Uterus (tissue), 4 donors: ENCODE measurements around the gene MSRB1. TPM values are rescaled to one million over a fixed set of nuclear protein-coding genes. Genes with fewer than 3 reads are reported as not detected.

Experiments used
- DNase-seq, 2 donors: peaks; one replicate each; pipeline ENCODE4 v3.0.0-alpha.2; 2019 to 2020
- H3K27ac ChIP-seq, 2 donors: fragments of 200-600 bp; sonication (generic); 1 replicate in 1 of 2; 2 replicates in 1 of 2; pipeline ENCODE4 v1.5.1; 2016 to 2018
- H3K27me3 ChIP-seq, 2 donors: fragments of 200-600 bp; sonication (generic); one replicate each; pipeline ENCODE4 v1.5.1; 2018 to 2019; ENCODE audit warnings: control low read depth in 1 of 2
- H3K36me3 ChIP-seq, 2 donors: fragments of 200-600 bp; sonication (generic); one replicate each; pipeline ENCODE4 v1.5.1; 2019; ENCODE audit warnings: control low read depth in 1 of 2
- H3K4me1 ChIP-seq, 2 donors: fragments of 200-600 bp; sonication (generic); one replicate each; pipeline ENCODE4 v1.5.1; 2018 to 2019; ENCODE audit warnings: control low read depth in 1 of 2
- H3K4me3 ChIP-seq, 2 donors: fragments of 200-600 bp; sonication (generic); 1 replicate in 1 of 2; 2 replicates in 1 of 2; pipeline ENCODE4 v1.5.1; 2018 to 2019; ENCODE audit warnings: mild to moderate bottlenecking in 1 of 2
- H3K9me3 ChIP-seq, 2 donors: fragments of 200-600 bp; sonication (generic); one replicate each; pipeline ENCODE4 v1.5.1; 2019; ENCODE audit warnings: control low read depth in 1 of 2
- CTCF ChIP-seq, 4 experiments: fragments of 200-600 bp in 2 of 4; fragments of 450-650 bp in 2 of 4; sonication (generic) in 2 of 4; IDR thresholded peaks; one replicate each; pipeline ENCODE4 v1.5.1; 2016 to 2019; ENCODE audit warnings: antibody characterized with exemption in 4 of 4, mild to moderate bottlenecking in 2 of 4, moderate library complexity in 1 of 4
- POLR2A ChIP-seq, 2 donors: fragments of 450-650 bp; IDR thresholded peaks; one replicate each; pipeline ENCODE4 v1.6.1; 2016; ENCODE audit warnings: antibody characterized with exemption in 2 of 2, mild to moderate bottlenecking in 1 of 2, moderate library complexity in 1 of 2
- intact Hi-C: fragments of 100-400 bp; cut with DNase I; formaldehyde crosslinking; loops from one replicate; pipeline ENCODE4 v1.15.1; 2023; ENCODE audit warnings: low total_unique reads
- total RNA-seq, 4 donors: library from RNA; depleted of rRNA in 3 of 4; stranded (reverse); fragments of >200 nt in 3 of 4; gene quantifications; one replicate each; pipeline versions ENCODE4 v1.1.0 to v1.2.4, GENCODE V29; 2014 to 2023
- donor health status: DM: yes; HTN: yes; CAD: no.

MSRB1 gene
- total RNA-seq, 4 donors from 2014 or later: 5.6 to 21.2 (median 11.9) TPM

- H3K36me3 ChIP-seq: no peaks in the 10 kb centered on the region
- TF ChIP-seq CTCF (IDR thresholded peaks at IDR 0.05) (no peak), POLR2A (IDR thresholded peaks at IDR 0.05) (no peak)
- no peak within 1 kb of the TSS for H3K4me3 ChIP-seq
- DNase-seq: no peak
- peaks cover 0 to 8% of the 10 kb centered on the region in 2 donors for H3K4me1 ChIP-seq
- peaks cover 0 to 14% of the 10 kb centered on the region in 2 donors for H3K27me3 ChIP-seq
- no peaks in the 10 kb centered on the region for H3K9me3 ChIP-seq
- H3K27ac ChIP-seq: no peak within 1 kb of the TSS
- intact Hi-C loops: no loop called here
These were observed 38.4 kb upstream of the MSRB1 start, which contains the start of gene NOXO1 for GRCh38 chr16:1981398-1981836. TSS of gene NOXO1 (minus strand) at chr16:1981469. CDS start at chr16:1981179, 290 bp downstream.

GRCh38 chr16:1980770-1981087 lies 37.7 kb upstream of the MSRB1 start:
- Histone ChIP-seq H3K4me3 (no peak overlapping the region), H3K27me3 (peaks cover 0 to 14% of the 10 kb centered on the region in 2 donors), H3K36me3 (no peaks in the 10 kb centered on the region), H3K4me1 (peaks cover 0 to 8% of the 10 kb centered on the region in 2 donors), H3K27ac (no peak overlapping the region), H3K9me3 (no peaks in the 10 kb centered on the region)
- TF ChIP-seq POLR2A (IDR thresholded peaks at IDR 0.05) (no peak), CTCF (IDR thresholded peaks at IDR 0.05) (no peak)
- intact Hi-C loops: no loop called here
- no peak for DNase-seq

- no peak overlapping the region for H3K27ac ChIP-seq
- TF ChIP-seq CTCF (IDR thresholded peaks at IDR 0.05): no peak
- no peak for TF ChIP-seq POLR2A (IDR thresholded peaks at IDR 0.05)
- H3K4me1 ChIP-seq: peaks cover 0 to 6% of the 10 kb centered on the region in 2 donors
- H3K4me3 ChIP-seq: no peak overlapping the region
- DNase-seq: no peak
- intact Hi-C loops: no loop called here
- H3K36me3 ChIP-seq: no peaks in the 10 kb centered on the region
- peaks cover 0 to 14% of the 10 kb centered on the region in 2 donors for H3K27me3 ChIP-seq
- no peaks in the 10 kb centered on the region for H3K9me3 ChIP-seq
These were observed 37.2 kb upstream of the MSRB1 start for GRCh38 chr16:1980030-1980769.

GRCh38 chr16:1979271-1980029 lies 36.5 kb upstream of the MSRB1 start:
- Histone ChIP-seq H3K36me3 (no peaks in the 10 kb centered on the region), H3K27me3 (peaks cover 0 to 14% of the 10 kb centered on the region in 2 donors), H3K27ac (no peak overlapping the region), H3K4me3 (no peak overlapping the region), H3K4me1 (no peaks in the 10 kb centered on the region), H3K9me3 (no peaks in the 10 kb centered on the region)
- DNase-seq: no peak
- intact Hi-C loops: no loop called here
- TF ChIP-seq POLR2A (IDR thresholded peaks at IDR 0.05) (no peak), CTCF (IDR thresholded peaks at IDR 0.05) (no peak)
